Activated CD8-positive, alpha-beta T cell treated with anti-CD3 and anti-CD28 coated beads for 36 hours (primary cell): ENCODE results near the gene PLTP. TPM values are rescaled to one million over a fixed set of nuclear protein-coding genes. Genes with fewer than 3 reads are reported as not detected.

Source experiments
- ATAC-seq: fragments of 200-7000 bp; cut with Tn5 transposase; one replicate; pipeline ENCODE4 v1.10.0; 2021; ENCODE audit warnings: mild to moderate bottlenecking, moderate library complexity
- CTCF ChIA-PET: fragments of 350-600 bp; sonication (Branson Sonifier 250); formaldehyde crosslinking; loops from one replicate; lab custom pipeline; 2021; ENCODE audit warnings: antibody characterized with exemption; lab: Charles Lee
- POLR2A ChIA-PET: fragments of 350-600 bp; sonication (Branson Sonifier 250); formaldehyde crosslinking; loops from one replicate; lab custom pipeline; 2021; ENCODE audit warnings: antibody characterized with exemption; lab: Charles Lee
- DNase-seq: peaks from one replicate; pipeline ENCODE4 v3.0.0-alpha.2; 2020
- H3K27ac Mint-ChIP-seq: one replicate; pipeline ENCODE4 v1.8.0; 2021; ENCODE audit warnings: mild to moderate bottlenecking, mixed read lengths
- H3K27me3 Mint-ChIP-seq: one replicate; pipeline ENCODE4 v1.8.0; 2021; ENCODE audit warnings: mixed read lengths
- H3K36me3 Mint-ChIP-seq: one replicate; pipeline ENCODE4 v1.8.0; 2021; ENCODE audit warnings: low read depth, mixed read lengths
- H3K4me1 Mint-ChIP-seq: one replicate; pipeline ENCODE4 v1.8.0; 2021; ENCODE audit warnings: low read depth, mixed read lengths
- H3K4me3 Mint-ChIP-seq: one replicate; pipeline ENCODE4 v1.8.0; 2021; ENCODE audit warnings: mild to moderate bottlenecking, moderate library complexity, mixed read lengths
- H3K9me3 Mint-ChIP-seq: one replicate; pipeline ENCODE4 v1.8.0; 2021; ENCODE audit warnings: mixed read lengths
- CTCF ChIP-seq: fragments of 200-600 bp; IDR thresholded peaks from one replicate; pipeline ENCODE4 v1.8.0; 2022; ENCODE audit warnings: antibody characterized with exemption, mild to moderate bottlenecking
- intact Hi-C: fragments of 100-400 bp; cut with micrococcal nuclease; formaldehyde crosslinking; loops from one replicate; pipeline ENCODE4 v1.10.0; 2022
- total RNA-seq, 2 experiments: library from RNA; stranded (reverse); gene quantifications; one replicate each; pipeline ENCODE4 v1.2.3, GENCODE V29; 2021

The PLTP gene
- total RNA-seq, 2 experiments from 2014 or later, result 7.4 to 8.6 TPM

GRCh38 chr20:45925821-45926506, 14.0 kb upstream of the PLTP start:
- Mint-ChIP-seq H3K27me3 (peaks cover 2% of the 10 kb centered on the region), H3K4me3 (no peak overlapping the region), H3K27ac (no peak overlapping the region), H3K4me1 (peaks cover 3% of the 10 kb centered on the region), H3K36me3 (no peaks in the 10 kb centered on the region), H3K9me3 (no peaks in the 10 kb centered on the region)
- intact Hi-C loops, result no loop called here
- ChIA-PET POLR2A (interaction anchor here (0.9 to 1.5 kb wide), 2 partner anchors 9 to 11 kb away, joined by 3 to 5 read pairs; partner anchors contain the start of gene PCIF1), CTCF (interaction anchor here (0.8 to 1.5 kb wide), 3 partner anchors 11 to 102 kb away, joined by 3 to 5 read pairs (median 4); no protein-coding TSS in a partner anchor)
- ATAC-seq (no peak), DNase-seq (no peak)
- TF ChIP-seq CTCF, result no peak

DNA sequence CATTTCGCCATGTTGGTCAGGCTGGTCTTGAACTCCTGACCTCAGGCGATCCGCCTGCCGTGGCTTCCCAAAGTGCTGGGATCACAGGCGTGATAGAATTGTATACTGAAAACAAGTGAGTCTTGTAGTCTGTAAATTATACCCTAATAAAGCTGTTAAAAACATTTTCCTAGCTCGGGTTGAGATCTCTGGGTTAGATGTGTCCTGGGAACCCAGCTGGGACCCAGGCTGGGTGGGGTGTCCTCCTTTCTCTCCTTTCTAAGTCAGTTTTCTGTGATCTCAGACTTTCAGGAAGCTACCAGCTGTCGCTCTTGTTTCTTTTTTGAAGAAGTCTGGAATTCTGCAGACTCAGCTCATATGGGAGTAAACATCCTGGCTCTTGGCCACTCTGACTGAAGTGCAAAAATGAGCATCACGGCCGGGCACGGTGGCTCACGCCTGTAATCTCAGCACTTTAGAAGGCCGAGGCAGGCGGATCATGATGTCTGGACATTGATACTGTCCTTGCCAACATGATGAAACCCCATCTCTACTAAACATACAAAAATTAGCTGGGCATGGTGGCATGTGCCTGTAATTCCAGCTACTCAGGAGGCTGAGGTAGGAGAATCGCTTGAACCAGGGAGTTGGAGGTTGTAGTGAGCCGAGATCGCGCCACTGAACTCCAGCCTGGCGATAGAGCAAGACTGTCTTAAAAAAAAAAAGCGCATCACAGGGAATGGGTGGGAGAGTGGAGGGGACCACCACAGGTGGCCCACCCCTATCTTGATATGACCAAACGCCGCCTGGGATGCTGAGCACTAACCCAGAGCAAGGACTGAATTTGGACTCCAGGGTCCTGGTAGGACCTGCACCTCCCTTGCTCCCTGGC, 12.7 kb upstream of the PLTP start:
- DNase-seq, result no peak
- POLR2A ChIA-PET, result interaction anchor here (0.7 to 1.8 kb wide), 3 partner anchors 9 to 43 kb away, joined by 3 to 17 read pairs (median 3); partner anchors contain the start of gene PCIF1
- no peaks in the 10 kb centered on the region for H3K9me3 Mint-ChIP-seq

GRCh38 chr20:45921337-45922189, 9.6 kb upstream of the PLTP start:
- H3K9me3 Mint-ChIP-seq, result no peaks in the 10 kb centered on the region
- peaks cover 3% of the 10 kb centered on the region for H3K4me1 Mint-ChIP-seq
- no peak overlapping the region for H3K27ac Mint-ChIP-seq
- ChIA-PET POLR2A (interaction anchor here (0.9 to 2.8 kb wide), 4 partner anchors 11 to 37 kb away, joined by 3 to 13 read pairs (median 3); partner anchors contain the start of gene PCIF1), CTCF (interaction anchor here (1.3 to 1.5 kb wide), 2 partner anchors 12 to 48 kb away, joined by 3 to 7 read pairs; no protein-coding TSS in a partner anchor)
- intact Hi-C loops, result no loop called here
- peak; percentile 34 for ATAC-seq
- H3K4me3 Mint-ChIP-seq, result no peak overlapping the region
- DNase-seq, result peak; percentile 24
- H3K36me3 Mint-ChIP-seq, result no peaks in the 10 kb centered on the region
- peaks cover 8% of the 10 kb centered on the region for H3K27me3 Mint-ChIP-seq
- TF ChIP-seq CTCF, result no peak

More for the DNA sequence above, 12.7 kb upstream of the PLTP start:
- Mint-ChIP-seq H3K4me1 (peaks cover 3% of the 10 kb centered on the region), H3K27me3 (peaks cover 2% of the 10 kb centered on the region), H3K4me3 (no peak overlapping the region), H3K36me3 (no peaks in the 10 kb centered on the region), H3K27ac (no peak overlapping the region)
- no peak for ATAC-seq
- no peak for TF ChIP-seq CTCF
- CTCF ChIA-PET, result interaction anchor here (1.1 to 2.0 kb wide), 4 partner anchors 9 to 126 kb away, joined by 3 to 9 read pairs (median 4); no protein-coding TSS in a partner anchor
- intact Hi-C loops, result no loop called here

- intact Hi-C loops, result no loop called here
- H3K4me1 Mint-ChIP-seq, result peaks cover 3% of the 10 kb centered on the region
- no peaks in the 10 kb centered on the region for H3K9me3 Mint-ChIP-seq
- H3K27ac Mint-ChIP-seq, result no peak overlapping the region
- no peak for ATAC-seq
- POLR2A ChIA-PET, result interaction anchor here (1.6 to 2.8 kb wide), 2 partner anchors 12 to 14 kb away, joined by 3 to 13 read pairs; partner anchors contain the start of gene PCIF1
- CTCF ChIA-PET, result interaction anchor here (1.3 to 1.9 kb wide), 3 partner anchors 13 to 122 kb away, joined by 3 to 8 read pairs (median 7); no protein-coding TSS in a partner anchor
- no peak overlapping the region for H3K4me3 Mint-ChIP-seq
- no peak for TF ChIP-seq CTCF
- H3K27me3 Mint-ChIP-seq, result peaks cover 8% of the 10 kb centered on the region
- no peak for DNase-seq
- H3K36me3 Mint-ChIP-seq, result no peaks in the 10 kb centered on the region
Observed at GRCh38 chr20:45920462-45921336, 8.7 kb upstream of the PLTP start.
